Measurements from ENCODE around the gene TTI1. TPM values are rescaled to one million over a fixed set of nuclear protein-coding genes. Genes with fewer than 3 reads are reported as not detected.

Gene TTI1
- total RNA-seq, 1 donor from 2014 or later, result 18.0 TPM

GRCh38 chr20:37934634-37935375, 98.5 kb downstream of the TTI1 start:
- Histone ChIP-seq H3K4me1 (no peaks in the 10 kb centered on the region), H3K36me3 (no peaks in the 10 kb centered on the region), H3K27ac (no peak overlapping the region), H3K9me3 (no peaks in the 10 kb centered on the region), H3K27me3 (no peaks in the 10 kb centered on the region), H3K4me3 (no peak overlapping the region)
- TF ChIP-seq CTCF (IDR thresholded peaks at IDR 0.05), result no peak
- intact Hi-C loops (cut with DNase I), result no loop called here
- no peak for DNase-seq (ENCODE audit: low spot score in 2 of 2)

- no peak for DNase-seq (ENCODE audit: low spot score in 2 of 2)
- TF ChIP-seq CTCF (IDR thresholded peaks at IDR 0.05), result no peak
Measured at GRCh38 chr20:37933786-37934633, 99.2 kb downstream of the TTI1 start.

More at GRCh38 chr20:37933786-37934633, 99.2 kb downstream of the TTI1 start:
- H3K4me1 ChIP-seq, result no peaks in the 10 kb centered on the region
- intact Hi-C loops (cut with DNase I), result no loop called here
- H3K9me3 ChIP-seq, result no peaks in the 10 kb centered on the region
- no peak overlapping the region for H3K27ac ChIP-seq
- no peaks in the 10 kb centered on the region for H3K27me3 ChIP-seq
- H3K4me3 ChIP-seq, result no peak overlapping the region
- H3K36me3 ChIP-seq, result no peaks in the 10 kb centered on the region

Other genes with a start within 250 kb of the TTI1 start
- 1.1 TPM for gene VSTM2L, start 130.3 kb downstream of the TTI1 start, total RNA-seq
- gene RPRD1B, start 290 bp upstream of the TTI1 start, total RNA-seq, result 16.4 TPM
- gene TGM2, start 131.8 kb upstream of the TTI1 start, total RNA-seq, result 529 TPM
- gene KIAA1755, start 227.3 kb upstream of the TTI1 start, total RNA-seq, result 15.2 TPM

All from ascending aorta (tissue), 2 donors.